IMR-90 (cell line): ENCODE results near the gene HDAC6. TPM values are rescaled to one million over a fixed set of nuclear protein-coding genes. Genes with fewer than 3 reads are reported as not detected.
A peak's percentile ranks its signal among the peaks of the same experiment; 100 is the strongest.

ENCODE experiments used
- ATAC-seq: fragments of 200-7000 bp; cut with Tn5 transposase; 2 replicates; pipeline ENCODE4 v1.9.1; 2020; ENCODE audit warnings: low read depth, mild to moderate bottlenecking, moderate library complexity
- BruUV-seq: library from RNA; stranded (reverse); fragments of 400-500 nt; replicated peaks from 2 replicates; lab custom pipeline; 2021; lab: Mats Ljungman, UMichigan
- CTCF ChIA-PET: fragments of 300-600 bp; formaldehyde crosslinking; extraction: SDS; loops from one replicate; lab custom pipeline; 2021; ENCODE audit warnings: antibody characterized with exemption; lab: Yijun Ruan, JAX
- POLR2A ChIA-PET: fragments of 300-600 bp; sonication (Branson Sonifier 250); formaldehyde crosslinking; loops from one replicate; lab custom pipeline; 2022; ENCODE audit warnings: antibody characterized with exemption; ENCODE audit not compliant: unreplicated experiment; lab: Charles Lee
- DNase-seq: peaks from one replicate; pipeline ENCODE4 v3.0.0; 2013
- H2AFZ ChIP-seq: replicated peaks from 2 replicates; pipeline ENCODE3; 2013; ENCODE audit warnings: low read length, mild to moderate bottlenecking; ENCODE audit not compliant: poor library complexity
- H2AK5ac ChIP-seq: 2 replicates; pipeline ENCODE4 v1.6.1; 2013; ENCODE audit warnings: low read depth, low read length, inconsistent platforms
- H2AK9ac ChIP-seq: replicated peaks from 2 replicates; pipeline ENCODE3; 2013; ENCODE audit warnings: mild to moderate bottlenecking, low read depth, low read length, moderate library complexity; ENCODE audit not compliant: poor library complexity
- H2BK120ac ChIP-seq: 2 replicates; pipeline ENCODE4 v1.6.1; 2013; ENCODE audit warnings: low read depth, low read length, inconsistent platforms
- H2BK15ac ChIP-seq: 3 replicates; pipeline ENCODE4 v1.6.1; 2013; ENCODE audit warnings: low read depth, low read length, inconsistent platforms
- H2BK20ac ChIP-seq: 2 replicates; pipeline ENCODE4 v1.6.1; 2013; ENCODE audit warnings: low read depth, mild to moderate bottlenecking, inconsistent platforms, low read length, moderate library complexity
- H2BK5ac ChIP-seq: 2 replicates; pipeline ENCODE4 v1.6.1; 2013; ENCODE audit warnings: mild to moderate bottlenecking, low read depth, low read length, inconsistent platforms; ENCODE audit not compliant: poor library complexity, severe bottlenecking
- H3K14ac ChIP-seq: replicated peaks from 2 replicates; pipeline ENCODE4 v1.6.1; 2013; ENCODE audit warnings: low read depth, low read length, inconsistent platforms
- H3K18ac ChIP-seq: 2 replicates; pipeline ENCODE4 v1.6.1; 2013; ENCODE audit warnings: low read depth, low read length, control low read depth
- H3K23ac ChIP-seq: 2 replicates; pipeline ENCODE4 v1.6.1; 2013; ENCODE audit warnings: low read depth, low read length, inconsistent platforms
- H3K27ac ChIP-seq: 2 replicates; pipeline ENCODE4 v1.5.1; 2013; ENCODE audit warnings: mild to moderate bottlenecking, control low read depth, low read length; ENCODE audit not compliant: insufficient read depth
- H3K27me3 ChIP-seq: 2 replicates; pipeline ENCODE4 v1.6.1; 2013; ENCODE audit warnings: low read length; ENCODE audit not compliant: control insufficient read depth, insufficient read depth
- H3K36me3 ChIP-seq: 2 replicates; pipeline ENCODE4 v1.6.1; 2013; ENCODE audit warnings: low read length, mixed read lengths; ENCODE audit not compliant: control insufficient read depth, insufficient read depth
- H3K4ac ChIP-seq: 2 replicates; pipeline ENCODE4 v1.6.1; 2013; ENCODE audit warnings: low read depth, low read length, inconsistent platforms
- H3K4me1 ChIP-seq: 2 replicates; pipeline ENCODE4 v1.6.1; 2013; ENCODE audit warnings: low read length, mixed read lengths; ENCODE audit not compliant: control insufficient read depth, insufficient read depth
- H3K4me2 ChIP-seq: 2 replicates; pipeline ENCODE4 v1.6.1; 2013; ENCODE audit warnings: low read depth, mild to moderate bottlenecking, control low read depth, low read length, moderate library complexity
- H3K4me3 ChIP-seq: 2 replicates; pipeline ENCODE4 v1.5.1; 2013; ENCODE audit warnings: low read depth, mild to moderate bottlenecking, control low read depth, low read length, moderate library complexity; ENCODE audit not compliant: insufficient read depth
- H3K56ac ChIP-seq: 2 replicates; pipeline ENCODE4 v1.6.1; 2013; ENCODE audit warnings: low read length, inconsistent platforms; ENCODE audit not compliant: insufficient read depth; ENCODE audit errors: extremely low read depth
- H3K79me1 ChIP-seq, 2 experiments: 2 replicates each; pipeline ENCODE4 v1.6.1; 2013; ENCODE audit warnings: low read length in 2 of 2, inconsistent platforms in 1 of 2, low read depth in 1 of 2
- H3K9ac ChIP-seq: 2 replicates; pipeline ENCODE4 v1.6.1; 2013; ENCODE audit warnings: low read depth, low read length, control low read depth
- H3K9me1 ChIP-seq: 2 replicates; pipeline ENCODE4 v1.6.1; 2013; ENCODE audit warnings: low read length, inconsistent platforms; ENCODE audit not compliant: insufficient read depth
- H3K9me3 ChIP-seq: 2 replicates; pipeline ENCODE4 v1.6.1; 2013; ENCODE audit warnings: low read length; ENCODE audit not compliant: control insufficient read depth, insufficient read depth
- H4K20me1 ChIP-seq: 2 replicates; pipeline ENCODE4 v1.6.1; 2013; ENCODE audit warnings: low read length, inconsistent platforms; ENCODE audit not compliant: insufficient read depth
- H4K5ac ChIP-seq: 2 replicates; pipeline ENCODE4 v1.6.1; 2013; ENCODE audit warnings: mild to moderate bottlenecking, low read depth, low read length, control low read depth
- H4K8ac ChIP-seq, 2 experiments: 2 replicates each; pipeline ENCODE4 v1.6.1; 2013; ENCODE audit warnings: low read depth in 2 of 2, low read length in 2 of 2, control low read depth in 1 of 2, inconsistent platforms in 1 of 2
- H4K91ac ChIP-seq: 2 replicates; pipeline ENCODE4 v1.6.1; 2013; ENCODE audit warnings: low read depth, low read length, inconsistent platforms; ENCODE audit not compliant: insufficient read depth
- CEBPB ChIP-seq: IDR thresholded peaks from 2 replicates; pipeline ENCODE4 v1.6.1; 2012; ENCODE audit warnings: low read depth, low read length, improper control_type of control experiment
- CHD1 ChIP-seq: IDR thresholded peaks from 2 replicates; pipeline ENCODE4 v1.6.1; 2012; ENCODE audit warnings: low read depth, low read length, improper control_type of control experiment
- ELK1 ChIP-seq: fragments of 150-350 bp; IDR thresholded peaks from 2 replicates; pipeline ENCODE4 v1.6.1; 2016; ENCODE audit warnings: low read depth, mild to moderate bottlenecking, low read length, moderate library complexity, borderline replicate concordance
- FOS ChIP-seq: fragments of 150-350 bp; IDR thresholded peaks from 2 replicates; pipeline ENCODE4 v1.6.1; 2016; ENCODE audit warnings: low read depth, low read length
- MAZ ChIP-seq: IDR thresholded peaks from 2 replicates; pipeline ENCODE4 v1.6.1; 2012; ENCODE audit warnings: low read depth, mild to moderate bottlenecking, low read length, improper control_type of control experiment, moderate library complexity, borderline replicate concordance
- MXI1 ChIP-seq: IDR thresholded peaks from 2 replicates; pipeline ENCODE4 v1.6.1; 2012; ENCODE audit warnings: low read depth, mild to moderate bottlenecking, low read length, moderate library complexity, borderline replicate concordance
- NFE2L2 ChIP-seq: fragments of 150-350 bp; IDR thresholded peaks from 2 replicates; pipeline ENCODE4 v1.6.1; 2016; ENCODE audit warnings: low read depth, mild to moderate bottlenecking, low read length
- POLR2A ChIP-seq: IDR thresholded peaks from 2 replicates; pipeline ENCODE4 v1.6.1; 2012; ENCODE audit warnings: mild to moderate bottlenecking, low read depth, low read length
- RFX5 ChIP-seq: IDR thresholded peaks from 2 replicates; pipeline ENCODE4 v1.8.0; 2012; ENCODE audit warnings: low read depth, mild to moderate bottlenecking, low read length, moderate library complexity
- SMC3 ChIP-seq: fragments of 150-350 bp; IDR thresholded peaks from 2 replicates; pipeline ENCODE4 v1.6.1; 2016; ENCODE audit warnings: low read depth, mild to moderate bottlenecking, antibody characterized with exemption, low read length, moderate library complexity
- WGBS, 2 experiments: methylation state at CpG; one replicate each; pipeline versions ENCODE4 v1.1.5 to v1.1.7; 2013; ENCODE audit warnings: missing lambda C conversion rate in 2 of 2; ENCODE audit not compliant: insufficient read length in 1 of 2; ENCODE audit errors: extremely low coverage in 2 of 2; 5-methylcytosine and 5-hydroxymethylcytosine counted together
- dilution Hi-C: fragments of 300-500 bp; cut with HindIII; formaldehyde crosslinking; loops from one replicate; pipeline ENCODE4 v1.14.3; 2018; ENCODE audit warnings: low sequenced_read_pairs; ENCODE audit not compliant: unreplicated experiment
- in situ Hi-C: fragments of 300-500 bp; cut with MboI; formaldehyde crosslinking; loops from 3 replicates; pipeline ENCODE4 v1.14.3; 2019; ENCODE audit warnings: low sequenced_read_pairs, inconsistent platforms, mixed read lengths
- intact Hi-C: fragments of 100-400 bp; cut with micrococcal nuclease; formaldehyde crosslinking; loops from 2 replicates; pipeline ENCODE4 v1.10.0; 2022
- polyA plus RNA-seq, 3 experiments: library from polyadenylated mRNA; depleted of rRNA; stranded (reverse); fragments of >200 nt; gene quantifications; 2 replicates each; pipeline ENCODE4 v1.2.3, GENCODE V29; 2012; ENCODE audit warnings: low replicate concordance in 1 of 3
- total RNA-seq: library from RNA; depleted of rRNA; stranded (reverse); fragments of >200 nt; gene quantifications from 2 replicates; pipeline ENCODE4 v1.2.3, GENCODE V29; 2012
- TF ChIP-seq, protein P1 (sequence below): conservative IDR thresholded peaks from 2 replicates; pipeline ENCODE4 v1.5.1; 2012; ENCODE audit warnings: mild to moderate bottlenecking, low read depth, low read length, improper control_type of control experiment

Gene HDAC6
- total and polyA plus RNA-seq, 2 of the 4 experiments (the other 2 are of a cell fraction) = 16.8 to 26.3 TPM

DNA sequence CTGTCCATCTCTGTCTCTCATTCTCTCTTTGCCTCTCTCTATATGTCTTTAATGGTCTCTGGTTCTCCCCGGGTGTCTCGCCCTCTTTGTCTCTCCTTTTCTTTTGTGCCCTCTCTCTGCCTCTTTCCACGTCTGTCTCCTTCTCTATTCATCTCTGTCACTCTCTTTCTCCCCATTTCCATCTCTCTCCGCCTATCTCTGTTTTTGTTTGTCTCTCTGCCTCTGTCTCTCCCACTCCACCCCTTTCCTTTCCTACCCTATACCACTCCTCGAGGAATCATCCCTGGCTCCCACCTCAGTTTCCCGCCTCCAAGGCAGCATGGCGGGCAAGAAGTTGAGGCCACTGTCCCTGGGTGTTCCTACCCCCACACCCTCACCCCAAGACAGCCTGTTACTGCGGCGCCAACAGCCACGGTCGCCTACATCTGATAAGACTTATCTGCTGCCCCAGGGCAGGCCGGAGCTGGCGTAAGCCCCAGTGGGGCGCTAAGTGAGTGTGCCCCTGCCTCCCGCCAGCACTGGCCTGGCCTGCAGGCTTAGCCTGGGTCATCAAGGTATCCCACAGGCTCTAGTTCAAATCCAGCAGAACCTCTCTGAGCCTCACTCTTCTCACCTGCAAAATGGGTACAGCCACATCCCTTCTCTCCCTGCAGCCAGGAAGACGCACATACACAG lies 16.2 kb upstream of the HDAC6 start:
- TF ChIP-seq CHD1 = no peak
- no peak for TF ChIP-seq NFE2L2
- TF ChIP-seq, protein P1, sequence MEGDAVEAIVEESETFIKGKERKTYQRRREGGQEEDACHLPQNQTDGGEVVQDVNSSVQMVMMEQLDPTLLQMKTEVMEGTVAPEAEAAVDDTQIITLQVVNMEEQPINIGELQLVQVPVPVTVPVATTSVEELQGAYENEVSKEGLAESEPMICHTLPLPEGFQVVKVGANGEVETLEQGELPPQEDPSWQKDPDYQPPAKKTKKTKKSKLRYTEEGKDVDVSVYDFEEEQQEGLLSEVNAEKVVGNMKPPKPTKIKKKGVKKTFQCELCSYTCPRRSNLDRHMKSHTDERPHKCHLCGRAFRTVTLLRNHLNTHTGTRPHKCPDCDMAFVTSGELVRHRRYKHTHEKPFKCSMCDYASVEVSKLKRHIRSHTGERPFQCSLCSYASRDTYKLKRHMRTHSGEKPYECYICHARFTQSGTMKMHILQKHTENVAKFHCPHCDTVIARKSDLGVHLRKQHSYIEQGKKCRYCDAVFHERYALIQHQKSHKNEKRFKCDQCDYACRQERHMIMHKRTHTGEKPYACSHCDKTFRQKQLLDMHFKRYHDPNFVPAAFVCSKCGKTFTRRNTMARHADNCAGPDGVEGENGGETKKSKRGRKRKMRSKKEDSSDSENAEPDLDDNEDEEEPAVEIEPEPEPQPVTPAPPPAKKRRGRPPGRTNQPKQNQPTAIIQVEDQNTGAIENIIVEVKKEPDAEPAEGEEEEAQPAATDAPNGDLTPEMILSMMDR = no peak
- no peak for TF ChIP-seq MAZ
- no peak for TF ChIP-seq RFX5
- TF ChIP-seq ELK1 = no peak
- TF ChIP-seq MXI1 = no peak
- TF ChIP-seq CEBPB = no peak
- TF ChIP-seq SMC3 = no peak
- TF ChIP-seq FOS = no peak
- TF ChIP-seq POLR2A = no peak
- H2AK9ac ChIP-seq = no peak overlapping the region
- ATAC-seq = no peak
- dilution Hi-C loops = no loop called here
- intact Hi-C loops = no loop called here
- H4K20me1 ChIP-seq = no peaks in the 10 kb centered on the region; the same call in 1 of the 2 replicates
- H3K4me1 ChIP-seq = no peaks in the 10 kb centered on the region
- no peak overlapping the region for H2BK5ac ChIP-seq
- H2AFZ ChIP-seq = peak overlapping the region; percentile 58
- no peak overlapping the region for H3K9ac ChIP-seq
- H4K91ac ChIP-seq = no peak overlapping the region
- peaks cover 22% of the 10 kb centered on the region for H3K27me3 ChIP-seq
- no peaks in the 10 kb centered on the region for H3K9me1 ChIP-seq
- in situ Hi-C loops = no loop called here
- H4K8ac ChIP-seq = no peak overlapping the region
- WGBS, 2 experiments = 56% methylated on average over 12 of the region's 16 CpGs; no CpG with 5 or more reads in 1 of the 2 experiments
- CTCF ChIA-PET = no interaction called here
- no peak overlapping the region for H2AK5ac ChIP-seq
- no peak overlapping the region for H2BK120ac ChIP-seq
- H3K4me2 ChIP-seq = no peak overlapping the region
- no peaks in the 10 kb centered on the region for H3K79me1 ChIP-seq
- H3K23ac ChIP-seq = no peak overlapping the region
- H2BK20ac ChIP-seq = no peak overlapping the region
- no peak overlapping the region for H3K18ac ChIP-seq
- no peak overlapping the region for H3K56ac ChIP-seq
- H4K5ac ChIP-seq = no peak overlapping the region
- no peak overlapping the region for H3K4ac ChIP-seq
- H3K27ac ChIP-seq = no peak overlapping the region
- BruUV-seq = no TSS peak
- H2BK15ac ChIP-seq = no peak overlapping the region
- H3K14ac ChIP-seq = no peak overlapping the region
- no peak overlapping the region for H3K4me3 ChIP-seq
- no peaks in the 10 kb centered on the region for H3K9me3 ChIP-seq
- H3K36me3 ChIP-seq = no peaks in the 10 kb centered on the region
- POLR2A ChIA-PET = no interaction called here
- DNase-seq = no peak
